ENCODE measurements around the gene STRIP2. TPM values are rescaled to one million over a fixed set of nuclear protein-coding genes. Genes with fewer than 3 reads are reported as not detected.

Gene STRIP2
- total and polyA plus RNA-seq, 2 donors from 2014 or later = 0.88 to 9.0 TPM

- no peaks in the 10 kb centered on the region for H3K4me1 ChIP-seq (ENCODE audit: control insufficient read depth in 2 of 3, insufficient read depth in 2 of 3, low read depth in 1 of 3, low read length in 3 of 3)
- H3K36me3 ChIP-seq (ENCODE audit: control insufficient read depth in 2 of 3, insufficient read depth in 3 of 3, low read length in 3 of 3) = no peaks in the 10 kb centered on the region
- no peak overlapping the region for H3K4me3 ChIP-seq (ENCODE audit: low read length in 3 of 3)
- no peaks in the 10 kb centered on the region for H3K9me3 ChIP-seq (ENCODE audit: control insufficient read depth in 2 of 3, insufficient read depth in 1 of 3, low read length in 3 of 3)
- DNase-seq (no peak), FAIRE-seq (no peak)
- no peak overlapping the region for H3K9ac ChIP-seq (ENCODE audit: low read length in 3 of 3)
- H3K27me3 ChIP-seq (ENCODE audit: control insufficient read depth, insufficient read depth, low read length) = no peaks in the 10 kb centered on the region
- H3K27ac ChIP-seq (ENCODE audit: low read depth in 2 of 2, low read length in 2 of 2) = no peak overlapping the region
- intact Hi-C loops (cut with DNase I) = no loop called here
- no peak for TF ChIP-seq CTCF (IDR thresholded peaks at IDR 0.05; ENCODE audit: borderline replicate concordance, extremely low read depth, insufficient read depth)
These were observed 81.1 kb downstream of the STRIP2 start for GRCh38 chr7:129515381-129515780.

GRCh38 chr7:129517931-129518330 is 83.7 kb downstream of the STRIP2 start:
- DNase-seq (no peak), FAIRE-seq (no peak)
- H3K4me1 ChIP-seq (ENCODE audit: control insufficient read depth in 2 of 3, insufficient read depth in 2 of 3, low read depth in 1 of 3, low read length in 3 of 3) = no peaks in the 10 kb centered on the region
- no peaks in the 10 kb centered on the region for H3K36me3 ChIP-seq (ENCODE audit: control insufficient read depth in 2 of 3, insufficient read depth in 3 of 3, low read length in 3 of 3)
- H3K4me3 ChIP-seq (ENCODE audit: low read length in 3 of 3) = no peak overlapping the region
- TF ChIP-seq CTCF (IDR thresholded peaks at IDR 0.05; ENCODE audit: borderline replicate concordance, extremely low read depth, insufficient read depth) = no peak
- H3K27me3 ChIP-seq (ENCODE audit: control insufficient read depth, insufficient read depth, low read length) = no peaks in the 10 kb centered on the region
- intact Hi-C loops (cut with DNase I) = no loop called here
- no peak overlapping the region for H3K27ac ChIP-seq (ENCODE audit: low read depth in 2 of 2, low read length in 2 of 2)
- no peak overlapping the region for H3K9ac ChIP-seq (ENCODE audit: low read length in 3 of 3)
- no peaks in the 10 kb centered on the region for H3K9me3 ChIP-seq (ENCODE audit: control insufficient read depth in 2 of 3, insufficient read depth in 1 of 3, low read length in 3 of 3)

- Histone ChIP-seq H3K4me3 (ENCODE audit: low read length in 3 of 3) (no peak overlapping the region), H3K36me3 (ENCODE audit: control insufficient read depth in 2 of 3, insufficient read depth in 3 of 3, low read length in 3 of 3) (no peaks in the 10 kb centered on the region), H3K27ac (ENCODE audit: low read depth in 2 of 2, low read length in 2 of 2) (no peak overlapping the region), H3K4me1 (ENCODE audit: control insufficient read depth in 2 of 3, insufficient read depth in 2 of 3, low read depth in 1 of 3, low read length in 3 of 3) (no peaks in the 10 kb centered on the region), H3K9ac (ENCODE audit: low read length in 3 of 3) (no peak overlapping the region), H3K27me3 (ENCODE audit: control insufficient read depth, insufficient read depth, low read length) (no peaks in the 10 kb centered on the region), H3K9me3 (ENCODE audit: control insufficient read depth in 2 of 3, insufficient read depth in 1 of 3, low read length in 3 of 3) (no peaks in the 10 kb centered on the region)
- FAIRE-seq (no peak), DNase-seq (peak in 1 of 5 donors; percentile 6)
- intact Hi-C loops (cut with DNase I) = no loop called here
- no peak for TF ChIP-seq CTCF (IDR thresholded peaks at IDR 0.05; ENCODE audit: borderline replicate concordance, extremely low read depth, insufficient read depth)
These were observed 85.2 kb downstream of the STRIP2 start for GRCh38 chr7:129519464-129519863.
